OCI-LY7 (cell line): ENCODE results near the gene MARS1. TPM values are rescaled to one million over a fixed set of nuclear protein-coding genes. Genes with fewer than 3 reads are reported as not detected.
"Not testable (repeated sequence)": the region's sequence is repeated elsewhere in the genome, so short reads cannot be mapped to it uniquely, and the experiment has no call there.

Experiments
- BruUV-seq: library from RNA; stranded (reverse); fragments of 400-500 nt; replicated peaks from 2 replicates; lab custom pipeline; 2021; lab: Mats Ljungman, UMichigan
- CTCF ChIA-PET: fragments of 300-600 bp; sonication (Branson Sonifier 250); formaldehyde crosslinking; loops from one replicate; lab custom pipeline; 2022; ENCODE audit warnings: antibody characterized with exemption; ENCODE audit not compliant: unreplicated experiment; lab: Charles Lee
- POLR2A ChIA-PET: fragments of 300-600 bp; sonication (Branson Sonifier 250); formaldehyde crosslinking; loops from one replicate; lab custom pipeline; 2022; ENCODE audit warnings: antibody characterized with exemption; lab: Charles Lee
- DNase-seq: peaks from one replicate; pipeline ENCODE4 v3.0.0-alpha.2; 2015; ENCODE audit warnings: low spot score
- H2AFZ ChIP-seq: fragments of 200-600 bp; sonication (generic), shearing (Covaris generic); 2 replicates; pipeline ENCODE4 v1.6.1; 2014; ENCODE audit warnings: mild to moderate bottlenecking, antibody characterized with exemption, low read length, moderate library complexity
- H3K27ac ChIP-seq: fragments of 200-600 bp; sonication (generic); 2 replicates; pipeline ENCODE4 v1.5.1; 2014; ENCODE audit warnings: mixed run types, low read depth, mild to moderate bottlenecking, moderate library complexity, low read length, inconsistent platforms; ENCODE audit not compliant: poor library complexity, severe bottlenecking
- H3K36me3 ChIP-seq: fragments of 200-600 bp; sonication (generic); 2 replicates; pipeline ENCODE4 v1.6.1; 2014; ENCODE audit warnings: mild to moderate bottlenecking, antibody characterized with exemption, low read length, moderate library complexity, mixed read lengths; ENCODE audit not compliant: insufficient read depth
- H3K4me1 ChIP-seq: fragments of 200-600 bp; sonication (generic); 2 replicates; pipeline ENCODE4 v1.5.1; 2014; ENCODE audit warnings: mild to moderate bottlenecking, low read length; ENCODE audit not compliant: insufficient read depth, poor library complexity, severe bottlenecking
- H3K4me2 ChIP-seq: fragments of 200-600 bp; sonication (generic); 2 replicates; pipeline ENCODE4 v1.6.1; 2014; ENCODE audit warnings: mild to moderate bottlenecking, low read length
- H3K4me3 ChIP-seq: fragments of 200-600 bp; sonication (generic); 2 replicates; pipeline ENCODE4 v1.5.1; 2014; ENCODE audit warnings: mild to moderate bottlenecking, low read depth, low read length; ENCODE audit not compliant: poor library complexity, severe bottlenecking
- H3K79me2 ChIP-seq: fragments of 200-600 bp; sonication (generic); 2 replicates; pipeline ENCODE4 v1.6.1; 2016; ENCODE audit warnings: low read depth, mild to moderate bottlenecking, low read length, moderate library complexity, mixed read lengths; ENCODE audit not compliant: insufficient read depth
- H3K9me2 ChIP-seq: fragments of 200-600 bp; sonication (generic); 2 replicates; pipeline ENCODE4 v1.6.1; 2016; ENCODE audit warnings: mild to moderate bottlenecking, low read length, mixed read lengths; ENCODE audit not compliant: insufficient read depth
- H3K9me3 ChIP-seq: fragments of 200-600 bp; sonication (generic); 2 replicates; pipeline ENCODE4 v1.6.1; 2014; ENCODE audit warnings: mild to moderate bottlenecking, mixed run types, low read length, mixed read lengths
- H4K20me1 ChIP-seq: fragments of 200-600 bp; sonication (generic); 2 replicates; pipeline ENCODE4 v1.6.1; 2014; ENCODE audit warnings: mild to moderate bottlenecking, antibody characterized with exemption, low read length, moderate library complexity, mixed read lengths; ENCODE audit not compliant: insufficient read depth
- CTCF ChIP-seq: fragments of 200-600 bp; sonication (generic); conservative IDR thresholded peaks from 2 replicates; pipeline ENCODE4 v1.5.1; 2014; ENCODE audit warnings: mild to moderate bottlenecking, antibody characterized with exemption, low read length, moderate library complexity, mixed read lengths
- EZH2phosphoT487 ChIP-seq: fragments of 200-600 bp; sonication (generic); IDR thresholded peaks from 2 replicates; pipeline ENCODE4 v1.6.1; 2018; ENCODE audit warnings: low read depth, borderline replicate concordance, mild to moderate bottlenecking, mixed run types, antibody characterized with exemption, low read length, moderate library complexity, mixed read lengths
- intact Hi-C: fragments of 100-400 bp; cut with micrococcal nuclease; formaldehyde crosslinking; loops from one replicate; pipeline ENCODE4 v1.10.0; 2022; ENCODE audit not compliant: unreplicated experiment
- total RNA-seq, 2 experiments: library from RNA; depleted of rRNA in 1 of 2; stranded (reverse); fragments of >200 nt in 1 of 2; shearing (Covaris generic) in 1 of 2; gene quantifications; 2 replicates each; pipeline ENCODE4 v1.2.3, GENCODE V29; 2014 to 2022

The MARS1 gene
- total RNA-seq, 2 experiments from 2014 or later = 272 to 465 TPM

GRCh38 chr12:57439762-57440266 lies 48.1 kb upstream of the MARS1 start:
- Histone ChIP-seq H3K4me1 (peaks cover 6% of the 10 kb centered on the region), H3K36me3 (no peaks in the 10 kb centered on the region), H3K9me3 (no peaks in the 10 kb centered on the region), H3K4me3 (no peak overlapping the region), H3K27ac (no peak overlapping the region), H3K79me2 (no peaks in the 10 kb centered on the region), H3K9me2 (no peaks in the 10 kb centered on the region), H2AFZ (no peak overlapping the region), H4K20me1 (no peaks in the 10 kb centered on the region), H3K4me2 (no peak overlapping the region)
- TF ChIP-seq CTCF = no peak
- no peak for TF ChIP-seq EZH2phosphoT487
- no peak for DNase-seq
- POLR2A ChIA-PET = interaction anchor here (0.6 to 1.1 kb wide), 2 partner anchors 13 to 30 kb away, joined by 3 read pairs; no protein-coding TSS in a partner anchor
- CTCF ChIA-PET = no interaction called here
- intact Hi-C loops = no loop called here
- BruUV-seq = no TSS peak

- H3K4me3 ChIP-seq, DNase-seq, H4K20me1 ChIP-seq, H3K9me3 ChIP-seq, H3K4me1 ChIP-seq, BruUV-seq, H2AFZ ChIP-seq, H3K9me2 ChIP-seq, H3K36me3 ChIP-seq, intact Hi-C loops, H3K79me2 ChIP-seq, H3K27ac ChIP-seq, H3K4me2 ChIP-seq: not testable (repeated sequence)
- CTCF ChIA-PET = interaction anchor here (0.9 kb wide), 1 partner anchor 17 kb away, joined by 3 read pairs; no protein-coding TSS in a partner anchor
- POLR2A ChIA-PET = interaction anchor here (0.7 kb wide), 1 partner anchor 25 kb away, joined by 7 read pairs; no protein-coding TSS in a partner anchor
Observed at GRCh38 chr12:57441393-57441792, 46.5 kb upstream of the MARS1 start.

- no peak for DNase-seq
- Histone ChIP-seq H3K9me2 (no peaks in the 10 kb centered on the region), H3K36me3 (no peaks in the 10 kb centered on the region), H3K4me2 (no peak overlapping the region), H3K79me2 (no peaks in the 10 kb centered on the region), H3K4me3 (no peak overlapping the region), H2AFZ (no peak overlapping the region), H3K4me1 (no peaks in the 10 kb centered on the region), H3K27ac (no peak overlapping the region), H4K20me1 (no peaks in the 10 kb centered on the region), H3K9me3 (no peaks in the 10 kb centered on the region)
- ChIA-PET CTCF (interaction anchor here (0.9 kb wide), 1 partner anchor 17 kb away, joined by 3 read pairs; no protein-coding TSS in a partner anchor), POLR2A (no interaction called here)
- TF ChIP-seq CTCF = no peak
- intact Hi-C loops = no loop called here
- BruUV-seq = no TSS peak
Observed at GRCh38 chr12:57441846-57442427, 45.9 kb upstream of the MARS1 start.

GRCh38 chr12:57444337-57444736 lies 43.5 kb upstream of the MARS1 start:
- H3K27ac ChIP-seq, H3K9me3 ChIP-seq, DNase-seq, BruUV-seq, intact Hi-C loops, H2AFZ ChIP-seq, H3K9me2 ChIP-seq, H3K4me3 ChIP-seq, H3K4me1 ChIP-seq, H3K36me3 ChIP-seq, H3K79me2 ChIP-seq, H3K4me2 ChIP-seq, H4K20me1 ChIP-seq: not testable (repeated sequence)
- ChIA-PET CTCF (interaction anchor here (0.5 kb wide), 1 partner anchor 11 kb away, joined by 14 read pairs; the partner anchor contains the start of gene INHBE), POLR2A (interaction anchor here (1.3 kb wide), 1 partner anchor 11 kb away, joined by 3 read pairs; no protein-coding TSS in a partner anchor)
